Stimulated activated CD8-positive, alpha-beta memory T cell treated with anti-CD3 and anti-CD28 coated beads, Interleukin-12 subunit alpha, Interleukin-12 subunit beta, amount 100 ng/mL, for 1 hour (primary cell): Measurements from ENCODE around the gene CUL9.

Experiments
- DNase-seq: peaks from one replicate; pipeline ENCODE4 v3.0.0-alpha.2; 2020; ENCODE audit warnings: low read depth

CUL9 gene

GRCh38 chr6:43257367-43258145 lies 75.6 kb downstream of the CUL9 start:
- no peak for DNase-seq

GRCh38 chr6:43258180-43258579 lies 76.2 kb downstream of the CUL9 start:
- no peak for DNase-seq

- DNase-seq: no peak
Observed at GRCh38 chr6:43258807-43259686, 77.1 kb downstream of the CUL9 start.

GRCh38 chr6:43260791-43261190 lies 78.8 kb downstream of the CUL9 start:
- DNase-seq: no peak

- DNase-seq: no peak
Observed at GRCh38 chr6:43261198-43261597, 79.2 kb downstream of the CUL9 start.

GRCh38 chr6:43262000-43262779 lies 80.2 kb downstream of the CUL9 start:
- DNase-seq: no peak

- no peak for DNase-seq
Observed at GRCh38 chr6:43262780-43263313, 80.9 kb downstream of the CUL9 start.

GRCh38 chr6:43263314-43264178 lies 81.5 kb downstream of the CUL9 start:
- peak; percentile 60 for DNase-seq

GRCh38 chr6:43264599-43265145 lies 82.7 kb downstream of the CUL9 start:
- no peak for DNase-seq

GRCh38 chr6:43265564-43265963 lies 83.6 kb downstream of the CUL9 start:
- no peak for DNase-seq

GRCh38 chr6:43267619-43268354 lies 85.8 kb downstream of the CUL9 start:
- no peak for DNase-seq

- DNase-seq: no peak
Observed at GRCh38 chr6:43268355-43268700, 86.3 kb downstream of the CUL9 start.

- DNase-seq: no peak
Observed at GRCh38 chr6:43268782-43269272, 86.8 kb downstream of the CUL9 start.

- no peak for DNase-seq
Observed at GRCh38 chr6:43269273-43270007, 87.4 kb downstream of the CUL9 start.

GRCh38 chr6:43271103-43271815 lies 89.3 kb downstream of the CUL9 start:
- no peak for DNase-seq

GRCh38 chr6:43271944-43272343 lies 89.9 kb downstream of the CUL9 start:
- no peak for DNase-seq

- DNase-seq: no peak
Observed at GRCh38 chr6:43273707-43274106, 91.7 kb downstream of the CUL9 start.
